ENCODE data around the gene XRCC3.

Gene XRCC3

DNA sequence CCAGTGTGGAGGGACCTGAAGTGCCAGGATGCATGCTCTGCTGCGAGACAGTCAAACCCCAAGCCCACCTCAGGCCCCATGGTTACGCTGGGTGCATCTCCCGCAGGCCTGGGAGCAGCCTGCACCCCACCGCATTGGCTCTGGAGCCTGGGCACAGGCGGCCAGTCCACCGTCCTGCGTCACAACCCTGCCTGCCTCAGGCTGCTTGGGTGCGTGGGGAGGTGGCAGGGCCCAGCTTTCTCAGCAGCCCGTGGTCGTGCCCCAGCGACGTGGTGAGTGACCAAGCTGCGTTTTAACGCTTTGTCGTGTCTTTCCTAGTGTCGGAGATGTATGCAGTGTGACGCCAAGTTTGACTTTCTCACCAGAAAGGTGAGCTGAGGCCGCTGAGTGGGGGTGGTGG, 11.2 kb upstream of the XRCC3 start:
- DNase-seq (ENCODE audit: low read depth), result no peak

DNA sequence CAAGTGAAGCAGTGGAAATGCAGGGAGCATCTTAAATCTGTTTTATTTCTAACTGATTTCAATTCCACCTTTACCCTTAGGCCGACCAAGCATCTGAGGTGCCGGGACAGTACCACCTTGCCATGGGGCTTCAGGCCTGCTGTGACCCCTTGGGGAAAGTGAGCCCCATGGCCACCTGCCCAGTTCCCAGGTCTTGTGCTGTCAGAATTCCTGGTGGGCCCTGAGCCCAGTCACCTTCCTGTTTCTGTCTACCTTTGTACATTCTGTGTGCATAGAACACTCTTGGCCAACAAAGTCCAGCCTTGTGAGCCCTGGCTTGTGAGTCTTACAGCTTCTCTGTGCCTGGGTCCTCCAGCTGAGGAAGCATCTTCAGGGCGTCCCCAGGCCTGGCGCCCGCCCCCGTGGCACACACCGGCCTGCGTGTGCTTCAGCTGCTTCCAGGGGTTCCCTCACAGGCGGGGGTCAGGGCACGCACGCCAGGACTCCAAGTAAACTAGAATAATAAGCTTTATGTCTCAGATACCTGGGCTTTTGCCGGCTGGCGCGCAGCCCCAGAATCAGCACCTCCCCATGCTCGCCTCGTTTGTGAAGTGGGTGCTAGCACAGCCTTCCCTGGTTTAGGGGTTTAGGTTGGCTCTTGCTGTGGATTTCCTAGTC, 10.6 kb upstream of the XRCC3 start:
- DNase-seq (ENCODE audit: low read depth), result no peak

DNA sequence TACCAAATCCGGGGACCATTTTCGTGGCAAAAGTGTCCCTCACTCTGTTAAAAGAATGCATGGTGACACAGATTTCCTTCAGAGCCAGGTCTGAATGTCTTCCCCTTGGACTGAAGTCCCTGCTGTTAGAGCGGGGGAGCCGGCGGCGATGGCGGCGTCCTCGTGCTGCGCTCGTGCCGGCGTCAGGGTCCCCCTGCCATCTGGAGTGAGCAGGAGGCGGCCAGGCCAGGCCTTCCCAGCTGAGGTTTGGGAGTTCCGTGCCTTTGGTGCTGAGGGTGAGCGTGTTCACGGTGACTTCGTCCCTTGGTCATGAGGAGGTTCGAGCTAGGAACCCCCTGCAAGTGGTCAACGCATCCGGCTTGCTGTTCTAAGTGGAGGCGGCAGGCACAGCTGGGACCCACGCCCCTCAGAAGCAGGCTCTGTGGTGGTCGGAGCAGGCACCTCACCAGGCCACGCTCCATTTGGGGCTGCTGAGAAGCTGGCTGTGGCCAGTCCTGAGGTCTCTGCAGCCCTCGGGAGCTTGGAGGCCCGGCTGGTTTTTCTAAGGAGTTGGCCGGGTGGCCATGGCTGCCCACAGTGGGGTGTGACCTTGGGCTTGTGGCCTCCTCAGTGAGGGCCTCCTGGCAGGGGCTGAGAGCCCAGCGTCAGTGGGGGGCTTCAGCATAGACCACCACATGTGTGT, 9.9 kb upstream of the XRCC3 start:
- no peak for DNase-seq (ENCODE audit: low read depth)

GRCh38 chr14:103724116-103724515, 8.9 kb upstream of the XRCC3 start:
- DNase-seq (ENCODE audit: low read depth), result no peak

DNA sequence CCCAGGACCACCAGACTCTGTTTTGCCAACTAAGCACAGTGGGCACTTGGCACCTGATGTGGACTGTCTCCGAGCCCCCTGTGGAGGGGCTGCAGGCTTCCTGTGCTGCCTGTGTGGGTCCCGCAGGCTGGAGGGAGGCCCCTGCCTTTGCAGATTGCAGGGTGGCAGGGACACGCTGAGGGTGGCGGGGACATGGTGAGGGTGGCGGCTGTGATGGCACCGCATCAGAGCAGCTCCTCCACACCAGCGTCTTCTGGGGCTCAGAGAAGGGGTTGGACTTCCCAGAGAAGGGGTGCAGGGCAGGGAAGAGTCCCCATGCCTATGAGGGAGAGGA, 8.5 kb upstream of the XRCC3 start:
- DNase-seq (ENCODE audit: low read depth), result no peak

GRCh38 chr14:103721334-103722120, 6.3 kb upstream of the XRCC3 start:
- DNase-seq (ENCODE audit: low read depth), result no peak

DNA sequence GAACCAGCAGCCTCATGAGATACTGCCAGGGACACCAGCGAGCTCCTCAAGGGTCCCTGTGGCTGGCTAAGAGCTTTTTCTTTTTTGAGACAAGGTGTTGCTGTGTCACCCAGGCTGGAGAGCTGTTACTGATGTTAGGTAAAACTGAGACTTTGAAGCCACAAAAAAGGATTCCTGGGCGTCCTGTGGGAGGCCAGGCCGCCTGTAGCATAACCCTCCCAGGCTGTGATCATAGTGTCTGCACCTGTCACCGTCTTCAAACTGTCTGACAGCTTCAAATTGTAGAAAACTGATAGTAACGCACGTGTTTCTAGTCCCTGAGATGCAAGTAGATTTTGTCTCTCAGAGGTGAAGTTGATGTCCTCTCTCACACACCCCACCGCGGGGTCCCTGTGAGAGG, 4.5 kb upstream of the XRCC3 start:
- DNase-seq (ENCODE audit: low read depth), result no peak

DNA sequence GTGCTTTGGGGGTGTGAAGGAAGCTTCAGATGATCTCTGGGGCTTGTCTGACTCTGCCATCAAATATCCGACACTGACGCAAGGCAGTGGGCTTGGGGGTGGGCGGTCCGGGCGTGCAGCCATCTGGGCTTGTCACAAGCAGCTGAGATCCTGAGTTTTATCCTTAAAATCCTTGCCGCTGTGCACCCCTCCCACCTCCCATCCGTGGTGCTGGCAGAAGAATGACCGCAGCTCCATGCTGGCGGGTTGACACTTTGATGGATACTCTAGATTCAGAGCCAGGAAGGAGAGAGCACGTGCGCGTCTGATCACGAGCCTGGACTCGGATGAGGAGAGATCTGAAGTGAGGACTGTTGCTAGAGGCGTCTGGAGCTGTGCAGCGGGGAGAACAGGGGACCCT, 3.3 kb upstream of the XRCC3 start:
- no peak for DNase-seq (ENCODE audit: low read depth)

DNA sequence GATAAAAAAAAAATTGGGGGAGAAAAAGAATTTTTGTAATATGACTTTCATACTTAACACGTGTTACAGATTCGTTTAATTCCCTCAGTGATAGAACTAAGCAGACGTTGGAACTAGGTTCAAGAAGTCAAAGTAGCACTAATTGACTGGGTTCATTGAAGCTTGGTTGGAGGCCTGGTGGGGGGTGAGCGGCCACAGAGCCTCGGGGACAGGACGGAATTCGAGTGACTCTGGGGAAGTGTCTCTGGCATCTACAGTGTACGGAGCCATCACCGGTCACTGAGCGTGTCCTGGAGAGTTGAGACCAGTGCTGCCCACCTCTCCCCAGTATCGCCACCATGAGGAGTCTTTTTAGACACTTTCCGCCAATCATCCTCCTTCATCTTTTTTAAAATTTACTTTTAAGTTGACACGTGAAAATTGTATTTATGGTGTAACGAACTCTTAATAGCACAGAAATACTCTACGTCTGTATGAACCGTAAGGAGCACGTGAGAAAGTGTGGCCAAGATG, 1.7 kb upstream of the XRCC3 start:
- DNase-seq (ENCODE audit: low read depth), result no peak

DNA sequence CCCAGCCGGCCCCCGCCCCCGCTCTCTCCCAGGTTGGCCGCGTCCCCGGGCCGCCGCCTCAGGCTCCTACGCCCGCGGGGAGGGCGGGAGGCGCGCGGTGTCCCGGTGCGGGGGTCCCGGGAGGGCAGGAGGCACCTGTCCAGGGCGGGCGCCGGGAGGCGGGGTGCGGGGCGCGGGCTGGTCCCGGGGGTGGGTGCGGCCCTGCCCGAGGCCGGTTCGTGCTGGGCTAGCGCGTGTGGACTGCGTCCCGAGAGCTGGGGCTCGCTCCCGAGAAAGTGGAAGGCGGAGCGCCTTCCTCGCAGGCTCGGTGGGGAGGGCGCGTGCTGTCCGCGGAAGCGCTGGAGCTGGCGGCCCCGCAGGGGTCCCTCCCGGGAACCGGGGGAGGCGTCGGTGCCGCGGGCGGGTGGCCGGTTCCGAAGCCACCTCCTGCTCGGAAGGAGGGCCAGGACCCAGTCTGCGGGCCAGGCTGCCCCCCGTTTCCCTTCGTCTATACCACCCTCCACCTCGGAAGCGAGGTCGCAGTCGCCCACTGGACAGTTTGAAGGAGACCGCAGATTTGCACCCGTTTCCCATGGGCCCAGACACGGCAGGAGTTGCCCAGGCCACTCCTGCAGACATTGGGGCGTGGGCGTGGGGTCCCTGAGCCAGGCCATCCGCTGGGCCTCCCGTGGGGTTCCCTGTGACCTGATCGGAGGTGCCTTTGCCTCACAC, 995 bp upstream of the XRCC3 start:
- no peak for DNase-seq (ENCODE audit: low read depth)

DNA sequence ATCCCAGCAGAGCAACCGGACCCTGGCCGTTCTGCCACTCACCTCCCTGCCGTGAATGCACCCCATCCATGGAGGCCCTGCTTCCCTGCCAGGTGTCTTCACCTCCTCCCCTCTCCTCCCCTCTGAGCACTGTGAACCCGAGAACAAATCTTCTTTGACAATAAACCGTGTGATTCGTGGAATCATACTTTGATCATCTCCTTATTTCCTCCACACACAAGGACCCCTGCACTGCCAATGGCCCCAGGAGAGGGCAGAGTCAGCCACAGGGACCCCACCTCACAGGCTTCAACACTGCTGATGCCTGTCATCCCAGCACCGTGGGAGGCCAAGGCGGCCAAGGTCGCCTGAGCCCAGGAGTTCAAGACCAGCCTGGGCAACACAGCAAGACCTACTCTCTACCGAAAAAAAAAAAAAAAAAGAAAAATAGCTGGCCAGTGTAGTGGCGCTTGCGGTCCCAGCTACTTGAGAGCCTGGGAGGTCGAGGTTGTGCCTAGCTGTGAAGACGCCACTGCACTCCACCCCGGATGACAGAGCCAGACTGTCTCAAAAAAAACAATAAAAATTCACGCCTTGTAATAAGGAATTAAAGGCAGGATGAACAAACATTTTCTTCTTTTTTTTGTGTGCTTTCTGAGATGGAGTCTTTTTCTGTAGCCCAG, 1.1 kb downstream of the XRCC3 start:
- DNase-seq (ENCODE audit: low read depth), result no peak

GRCh38 chr14:103713304-103714062, 1.8 kb downstream of the XRCC3 start:
- no peak for DNase-seq (ENCODE audit: low read depth)

- DNase-seq (ENCODE audit: low read depth), result no peak
These were observed 2.5 kb downstream of the XRCC3 start for GRCh38 chr14:103712633-103713247.

DNA sequence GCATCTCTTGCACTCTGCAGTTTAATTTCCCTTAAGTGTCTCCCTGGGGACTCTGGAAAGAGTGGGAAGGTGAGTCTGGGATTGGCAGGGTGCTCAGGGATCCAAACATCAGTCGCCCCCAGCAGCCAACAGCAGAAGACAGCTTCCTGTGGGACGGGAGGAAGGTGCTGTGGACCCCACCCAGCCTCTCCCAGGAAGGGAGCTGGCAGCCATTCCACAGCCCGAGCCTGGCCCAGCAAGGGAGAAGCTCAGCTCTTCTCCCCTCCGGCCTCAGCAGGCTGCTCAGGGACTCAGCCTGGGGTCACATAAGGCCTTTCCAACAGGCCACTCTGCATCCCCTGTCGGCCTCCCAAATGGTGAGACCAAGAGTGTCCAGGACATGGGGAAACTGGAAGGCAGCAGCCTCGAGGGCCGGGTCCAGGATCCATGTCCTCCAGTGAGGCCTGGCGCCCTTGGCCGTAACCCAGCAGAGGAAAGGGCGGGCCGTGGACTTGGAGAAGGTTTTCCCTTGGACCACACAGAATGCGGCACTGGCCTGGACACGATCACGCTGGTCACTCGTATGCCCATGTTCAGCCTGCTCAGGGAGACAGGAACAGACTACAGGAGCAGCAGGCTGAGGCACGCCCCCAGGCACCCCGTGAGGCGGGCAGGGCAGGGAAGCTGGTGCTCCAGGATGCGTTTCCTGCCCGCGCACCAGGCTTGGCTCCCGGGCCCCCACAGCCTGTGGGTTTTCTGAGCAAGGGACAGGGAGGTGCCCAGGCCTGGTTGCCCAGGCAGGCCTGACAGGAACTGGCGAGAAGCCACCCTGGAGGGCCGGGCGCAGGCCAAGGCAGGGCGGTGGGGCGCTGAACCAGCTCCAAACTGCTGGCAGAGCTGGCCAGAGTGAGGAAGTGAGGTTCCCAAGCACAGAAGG, 3.5 kb downstream of the XRCC3 start:
- DNase-seq (ENCODE audit: low read depth), result no peak

GRCh38 chr14:103710771-103711377, 4.4 kb downstream of the XRCC3 start:
- no peak for DNase-seq (ENCODE audit: low read depth)

GRCh38 chr14:103709814-103710213, 5.4 kb downstream of the XRCC3 start:
- no peak for DNase-seq (ENCODE audit: low read depth)

- no peak for DNase-seq (ENCODE audit: low read depth)
These were observed 6.5 kb downstream of the XRCC3 start for GRCh38 chr14:103708750-103709187.

- no peak for DNase-seq (ENCODE audit: low read depth)
These were observed 7.7 kb downstream of the XRCC3 start for GRCh38 chr14:103707329-103708263.
